Left lung (tissue), 10 donors: ENCODE data around the gene SCUBE1. TPM values are rescaled to one million over a fixed set of nuclear protein-coding genes. Genes with fewer than 3 reads are reported as not detected.

Source experiments
- ATAC-seq: fragments of 200-7000 bp; cut with Tn5 transposase; one replicate; pipeline ENCODE4 v1.9.1; 2020; ENCODE audit warnings: moderate library complexity
- DNase-seq, 4 donors: peaks; one replicate each; pipeline ENCODE4 v3.0.0-alpha.2; 2013 to 2020
- H3K27ac ChIP-seq, 2 donors: fragments of 200-600 bp; sonication (generic) in 1 of 2; one replicate each; pipeline versions ENCODE4 v1.5.0 to v1.8.0; 2020 to 2021
- H3K27me3 ChIP-seq, 2 donors: fragments of 200-600 bp; sonication (generic) in 1 of 2; one replicate each; pipeline versions ENCODE4 v1.5.0 to v1.8.0; 2020 to 2021
- H3K36me3 ChIP-seq, 2 donors: fragments of 200-600 bp; sonication (generic) in 1 of 2; one replicate each; pipeline versions ENCODE4 v1.5.0 to v1.8.0; 2020 to 2021
- H3K4me1 ChIP-seq, 2 donors: fragments of 200-600 bp; one replicate each; pipeline ENCODE4 v1.8.0; 2021
- H3K4me3 ChIP-seq, 2 donors: fragments of 200-600 bp; sonication (generic) in 1 of 2; one replicate each; pipeline versions ENCODE4 v1.5.0 to v1.8.0; 2020 to 2021; ENCODE audit warnings: mild to moderate bottlenecking in 1 of 2
- H3K9me3 ChIP-seq, 2 donors: fragments of 200-600 bp; sonication (generic) in 1 of 2; one replicate each; pipeline versions ENCODE4 v1.5.0 to v1.8.0; 2020 to 2021
- CTCF ChIP-seq, 2 donors: fragments of 200-600 bp; sonication (generic) in 1 of 2; IDR thresholded peaks; one replicate each; pipeline versions ENCODE4 v1.5.0 to v1.8.0; 2021; ENCODE audit warnings: antibody characterized with exemption in 2 of 2
- intact Hi-C, 2 donors: fragments of 100-400 bp; cut with DNase I; formaldehyde crosslinking; loops; one replicate each; pipeline versions ENCODE4 v1.11.2 to v1.14.2; 2022
- polyA plus RNA-seq, 6 donors: library from polyadenylated mRNA; unstranded; fragments of 120-200 nt; gene quantifications; one replicate each; pipeline ENCODE4 v1.2.1, GENCODE V29; 2013; ENCODE audit not compliant: insufficient read length in 6 of 6
- total RNA-seq, 2 donors: library from RNA; stranded (reverse); fragmentation: NEBNext Ultra II Directional; extraction: Animal tissue kit (Norgen Biotek cat#: 25700); gene quantifications; one replicate each; pipeline ENCODE4 v1.2.1, GENCODE V29; 2021
- donor health status: DM: no; HTN: yes; CAD: no.
- donor health status: DM: no; HTN: no; CAD: no.

The SCUBE1 gene
- total and polyA plus RNA-seq, 8 donors = 1.1 to 5.0 (median 2.0) TPM

GRCh38 chr22:43317239-43317638, 25.9 kb downstream of the SCUBE1 start:
- ATAC-seq = no peak
- no peak for TF ChIP-seq CTCF (IDR thresholded peaks at IDR 0.05)
- no peak overlapping the region for H3K27ac ChIP-seq
- intact Hi-C loops = no loop called here
- no peaks in the 10 kb centered on the region for H3K36me3 ChIP-seq
- no peaks in the 10 kb centered on the region for H3K27me3 ChIP-seq
- no peaks in the 10 kb centered on the region for H3K9me3 ChIP-seq
- H3K4me3 ChIP-seq = no peak overlapping the region
- H3K4me1 ChIP-seq = peaks cover 0 to 4% of the 10 kb centered on the region in 2 donors
- peak in 1 of 4 donors; percentile 47 for DNase-seq

- Histone ChIP-seq H3K4me1 (peaks cover 0 to 4% of the 10 kb centered on the region in 2 donors), H3K9me3 (no peaks in the 10 kb centered on the region), H3K27me3 (no peaks in the 10 kb centered on the region), H3K4me3 (no peak overlapping the region), H3K36me3 (no peaks in the 10 kb centered on the region), H3K27ac (no peak overlapping the region)
- DNase-seq (no peak), ATAC-seq (no peak)
- no peak for TF ChIP-seq CTCF (IDR thresholded peaks at IDR 0.05)
- intact Hi-C loops = no loop called here
These were observed 27.4 kb downstream of the SCUBE1 start for GRCh38 chr22:43315687-43316217.

- Histone ChIP-seq H3K4me3 (no peak overlapping the region), H3K4me1 (no peaks in the 10 kb centered on the region), H3K27me3 (no peaks in the 10 kb centered on the region), H3K27ac (no peak overlapping the region), H3K9me3 (no peaks in the 10 kb centered on the region), H3K36me3 (no peaks in the 10 kb centered on the region)
- intact Hi-C loops = no loop called here
- no peak for TF ChIP-seq CTCF (IDR thresholded peaks at IDR 0.05)
- no peak for DNase-seq
- ATAC-seq = no peak
These were observed 28.6 kb downstream of the SCUBE1 start for GRCh38 chr22:43314611-43315010.

- TF ChIP-seq CTCF (IDR thresholded peaks at IDR 0.05) = no peak
- Histone ChIP-seq H3K9me3 (no peaks in the 10 kb centered on the region), H3K36me3 (no peaks in the 10 kb centered on the region), H3K4me3 (no peak overlapping the region), H3K4me1 (no peaks in the 10 kb centered on the region), H3K27me3 (no peaks in the 10 kb centered on the region), H3K27ac (no peak overlapping the region)
- intact Hi-C loops = no loop called here
- DNase-seq = no peak
- ATAC-seq = peak; percentile 74
These were observed 29.2 kb downstream of the SCUBE1 start for GRCh38 chr22:43313890-43314474.

GRCh38 chr22:43313244-43313889, 29.8 kb downstream of the SCUBE1 start:
- DNase-seq = no peak
- intact Hi-C loops = no loop called here
- Histone ChIP-seq H3K4me1 (no peaks in the 10 kb centered on the region), H3K27me3 (no peaks in the 10 kb centered on the region), H3K36me3 (no peaks in the 10 kb centered on the region), H3K4me3 (no peak overlapping the region), H3K27ac (no peak overlapping the region), H3K9me3 (no peaks in the 10 kb centered on the region)
- no peak for ATAC-seq
- no peak for TF ChIP-seq CTCF (IDR thresholded peaks at IDR 0.05)
